Esophagus squamous epithelium (tissue), 5 donors: Measurements from ENCODE around the gene DOHH. TPM values are rescaled to one million over a fixed set of nuclear protein-coding genes. Genes with fewer than 3 reads are reported as not detected.
"Not testable (repeated sequence)": the region's sequence is repeated elsewhere in the genome, so short reads cannot be mapped to it uniquely, and the experiment has no call there.

ENCODE experiments used
- DNase-seq: peaks from one replicate; lab custom pipeline; 2025; lab: John Stamatoyannopoulos, UW
- H3K27ac ChIP-seq, 4 donors: fragments of 200-600 bp; sonication (generic); one replicate each; pipeline ENCODE4 v1.5.1; 2016 to 2019; ENCODE audit warnings: mild to moderate bottlenecking in 1 of 4
- H3K27me3 ChIP-seq, 4 donors: fragments of 200-600 bp; sonication (generic); 1 replicate in 3 of 4; 2 replicates in 1 of 4; pipeline versions ENCODE4 v1.5.1 to v1.6.0; 2017 to 2021; ENCODE audit warnings: antibody characterized with exemption in 1 of 4
- H3K36me3 ChIP-seq, 3 donors: fragments of 200-600 bp; sonication (generic); one replicate each; pipeline ENCODE4 v1.5.1; 2016 to 2019
- H3K4me1 ChIP-seq, 3 donors: fragments of 200-600 bp; sonication (generic); one replicate each; pipeline ENCODE4 v1.5.1; 2017 to 2019
- H3K4me3 ChIP-seq, 4 donors: fragments of 200-600 bp; sonication (generic); 1 replicate in 3 of 4; 2 replicates in 1 of 4; pipeline ENCODE4 v1.5.1; 2016 to 2019; ENCODE audit warnings: mild to moderate bottlenecking in 2 of 4, moderate library complexity in 1 of 4
- H3K9me3 ChIP-seq, 3 donors: fragments of 200-600 bp; sonication (generic); one replicate each; pipeline ENCODE4 v1.5.1; 2016 to 2019
- POLR2A ChIP-seq, 4 donors: fragments of 450-650 bp; IDR thresholded peaks; one replicate each; pipeline ENCODE4 v1.6.1; 2017; ENCODE audit warnings: antibody characterized with exemption in 4 of 4, mild to moderate bottlenecking in 4 of 4, moderate library complexity in 3 of 4
- WGBS, 2 donors: methylation state at CpG; one replicate each; pipeline ENCODE4 v1.1.5; 2018; 5-methylcytosine and 5-hydroxymethylcytosine counted together
- intact Hi-C: fragments of 100-400 bp; cut with DNase I; formaldehyde crosslinking; loops from one replicate; pipeline ENCODE4 v1.15.0; 2022
- total RNA-seq, 4 donors: library from RNA; depleted of rRNA; stranded (reverse); fragments of >200 nt; gene quantifications; one replicate each; pipeline ENCODE4 v1.1.0, GENCODE V29; 2016
- TF ChIP-seq, protein P1 (sequence below), 6 experiments: fragments of 450-650 bp in 4 of 6; fragments of 200-600 bp in 2 of 6; sonication (generic) in 2 of 6; IDR thresholded peaks; one replicate each; pipeline ENCODE4 v1.5.1; 2016 to 2019; ENCODE audit warnings: antibody characterized with exemption in 6 of 6, mild to moderate bottlenecking in 4 of 6, moderate library complexity in 4 of 6
- donor health status: DM: yes; HTN: yes; CAD: no.

DOHH gene
- total RNA-seq, 4 donors from 2014 or later = 21.0 to 29.5 (median 26.4) TPM

GRCh38 chr19:3454656-3455392, 45.6 kb downstream of the DOHH start:
- DNase-seq = no peak
- Histone ChIP-seq H3K27me3 (no peaks in the 10 kb centered on the region), H3K4me3 (no peak overlapping the region), H3K4me1 (peaks cover 19 to 53% (median 30%) of the 10 kb centered on the region in 3 donors), H3K9me3 (no peaks in the 10 kb centered on the region), H3K27ac (peak overlapping the region in 1 of 4 donors; percentile 14), H3K36me3 (peaks cover 44 to 100% (median 61%) of the 10 kb centered on the region in 3 donors)
- TF ChIP-seq POLR2A (IDR thresholded peaks at IDR 0.05) = no peak
- TF ChIP-seq, protein P1, sequence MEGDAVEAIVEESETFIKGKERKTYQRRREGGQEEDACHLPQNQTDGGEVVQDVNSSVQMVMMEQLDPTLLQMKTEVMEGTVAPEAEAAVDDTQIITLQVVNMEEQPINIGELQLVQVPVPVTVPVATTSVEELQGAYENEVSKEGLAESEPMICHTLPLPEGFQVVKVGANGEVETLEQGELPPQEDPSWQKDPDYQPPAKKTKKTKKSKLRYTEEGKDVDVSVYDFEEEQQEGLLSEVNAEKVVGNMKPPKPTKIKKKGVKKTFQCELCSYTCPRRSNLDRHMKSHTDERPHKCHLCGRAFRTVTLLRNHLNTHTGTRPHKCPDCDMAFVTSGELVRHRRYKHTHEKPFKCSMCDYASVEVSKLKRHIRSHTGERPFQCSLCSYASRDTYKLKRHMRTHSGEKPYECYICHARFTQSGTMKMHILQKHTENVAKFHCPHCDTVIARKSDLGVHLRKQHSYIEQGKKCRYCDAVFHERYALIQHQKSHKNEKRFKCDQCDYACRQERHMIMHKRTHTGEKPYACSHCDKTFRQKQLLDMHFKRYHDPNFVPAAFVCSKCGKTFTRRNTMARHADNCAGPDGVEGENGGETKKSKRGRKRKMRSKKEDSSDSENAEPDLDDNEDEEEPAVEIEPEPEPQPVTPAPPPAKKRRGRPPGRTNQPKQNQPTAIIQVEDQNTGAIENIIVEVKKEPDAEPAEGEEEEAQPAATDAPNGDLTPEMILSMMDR (IDR thresholded peaks at IDR 0.05) = no peak
- intact Hi-C loops = no loop called here
- WGBS, 2 donors = 92 to 94% methylated on average over 5 to 9 of the region's 15 CpGs

DNA sequence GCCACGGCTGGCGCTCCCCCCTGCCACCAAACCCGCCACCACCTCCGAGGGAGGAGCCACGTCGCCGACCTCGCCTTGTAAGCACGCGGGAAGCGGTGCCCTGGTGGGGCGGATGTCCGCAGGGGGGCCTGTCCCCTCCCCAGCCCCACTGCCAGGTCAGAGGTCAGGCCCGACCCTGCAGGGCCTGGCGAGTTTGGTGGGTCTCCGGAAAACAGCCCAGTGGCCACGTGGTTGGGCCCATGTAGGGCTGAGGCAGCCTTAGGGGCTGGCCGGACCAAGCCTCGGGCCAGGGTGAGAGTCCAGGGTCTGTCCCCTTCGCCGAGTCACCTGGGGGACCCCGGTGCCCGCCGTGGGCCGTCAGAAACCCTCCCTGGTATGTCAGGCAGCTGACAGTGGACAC, 46.6 kb downstream of the DOHH start:
- peaks cover 11 to 43% (median 21%) of the 10 kb centered on the region in 3 donors for H3K4me1 ChIP-seq
- H3K27me3 ChIP-seq = no peaks in the 10 kb centered on the region
- intact Hi-C loops = no loop called here
- 40% methylated on average over 1 of the region's 25 CpGs; no CpG with 5 or more reads in 1 of the 2 donors for WGBS, 2 donors
- peak overlapping the region in 3 of 4 donors; percentile 1 to 14 (median 5) for H3K27ac ChIP-seq
- TF ChIP-seq, protein P1 (IDR thresholded peaks at IDR 0.05) = no peak
- TF ChIP-seq POLR2A (IDR thresholded peaks at IDR 0.05) = no peak
- H3K9me3 ChIP-seq = no peaks in the 10 kb centered on the region
- DNase-seq = no peak
- peaks cover 49 to 100% (median 71%) of the 10 kb centered on the region in 3 donors for H3K36me3 ChIP-seq
- H3K4me3 ChIP-seq = no peak overlapping the region

- H3K27me3 ChIP-seq, H3K9me3 ChIP-seq, DNase-seq, intact Hi-C loops, H3K4me3 ChIP-seq: not testable (repeated sequence)
- peak overlapping the region in 2 of 4 donors; percentile 67 to 81 for H3K27ac ChIP-seq
- H3K4me1 ChIP-seq = peaks cover 1 to 33% (median 14%) of the 10 kb centered on the region in 3 donors
- 92 to 96% methylated on average over 2 to 6 of the region's 10 CpGs for WGBS, 2 donors
- H3K36me3 ChIP-seq = peaks cover 56 to 100% (median 78%) of the 10 kb centered on the region in 3 donors
Measured at GRCh38 chr19:3452942-3453214, 47.6 kb downstream of the DOHH start.

DNA sequence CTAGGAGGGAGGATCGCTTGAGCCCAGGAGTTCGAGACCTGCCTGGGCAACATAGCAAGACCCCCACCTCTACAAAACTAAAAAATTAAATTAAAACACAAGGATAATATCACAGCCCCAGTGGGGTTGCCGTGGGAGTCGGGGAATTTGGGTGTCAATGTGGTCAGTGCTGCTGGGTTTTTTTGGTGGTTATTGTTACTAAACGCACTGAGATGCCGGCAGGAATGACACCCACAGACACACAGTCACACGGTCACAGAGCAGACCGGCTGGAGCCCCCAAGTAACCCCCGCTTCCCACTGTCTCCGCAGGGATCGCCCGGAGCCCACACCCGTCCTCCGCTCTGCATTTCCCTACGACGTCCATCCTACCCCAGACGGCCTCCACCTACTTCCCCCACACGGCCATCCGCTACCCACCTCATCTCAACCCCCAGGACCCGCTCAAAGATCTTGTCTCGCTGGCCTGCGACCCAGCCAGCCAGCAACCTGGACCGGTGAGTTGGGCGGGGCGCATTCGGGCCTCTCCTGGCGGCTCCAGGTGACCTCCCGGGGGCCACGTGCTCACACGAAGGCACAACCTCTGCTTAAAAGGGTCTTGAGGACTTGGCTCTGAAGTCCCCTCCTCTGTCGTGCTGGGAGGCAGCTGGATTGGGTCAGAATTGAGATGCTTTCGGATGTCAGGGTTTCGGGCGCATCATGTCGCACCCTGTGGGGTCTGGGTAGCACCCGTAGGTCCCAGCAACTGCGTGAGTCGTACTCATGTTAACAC, 48.1 kb downstream of the DOHH start:
- Histone ChIP-seq H3K27me3 (no peaks in the 10 kb centered on the region), H3K4me1 (peaks cover 0 to 28% (median 10%) of the 10 kb centered on the region in 3 donors), H3K9me3 (no peaks in the 10 kb centered on the region), H3K4me3 (no peak overlapping the region), H3K27ac (peak overlapping the region in 3 of 4 donors; percentile 67 to 84 (median 81)), H3K36me3 (peaks cover 61 to 100% (median 78%) of the 10 kb centered on the region in 3 donors)
- DNase-seq = no peak
- no peak for TF ChIP-seq POLR2A (IDR thresholded peaks at IDR 0.05)
- TF ChIP-seq, protein P1 (IDR thresholded peaks at IDR 0.05) = no peak
- intact Hi-C loops = no loop called here
- WGBS, 2 donors = 91 to 93% methylated on average over 24 to 26 of the region's 38 CpGs

DNA sequence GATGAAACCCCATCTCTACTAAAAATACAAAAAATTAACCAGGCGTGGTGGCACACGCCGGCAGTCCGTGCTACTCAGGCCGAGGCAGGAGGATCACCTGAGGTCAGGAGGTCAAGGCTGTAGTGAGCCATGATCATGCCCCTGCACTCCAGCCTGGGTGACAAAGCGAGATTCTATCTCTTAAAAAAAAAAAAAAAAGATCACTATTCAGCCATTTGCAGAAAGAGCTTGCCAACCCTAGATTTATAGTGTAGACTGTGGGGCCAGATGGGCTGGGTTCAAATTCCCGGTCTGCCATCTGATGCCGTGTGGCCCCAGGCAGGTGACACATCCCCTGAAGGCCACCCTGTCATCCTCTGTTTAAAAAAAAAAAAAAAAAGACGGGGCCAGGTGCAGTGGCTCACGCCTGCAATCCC, 49.0 kb downstream of the DOHH start:
- H3K4me1 ChIP-seq = peaks cover 0 to 19% (median 7%) of the 10 kb centered on the region in 3 donors
- DNase-seq = no peak
- H3K4me3 ChIP-seq = no peak overlapping the region
- intact Hi-C loops = no loop called here
- no peaks in the 10 kb centered on the region for H3K9me3 ChIP-seq
- H3K27me3 ChIP-seq = no peaks in the 10 kb centered on the region
- no peak for TF ChIP-seq POLR2A (IDR thresholded peaks at IDR 0.05)
- TF ChIP-seq, protein P1 (IDR thresholded peaks at IDR 0.05) = no peak
- 70 to 81% methylated on average over 9 of the region's 10 CpGs for WGBS, 2 donors
- H3K27ac ChIP-seq = peak overlapping the region; percentile 36 to 91 (median 82)
- peaks cover 63 to 100% (median 73%) of the 10 kb centered on the region in 3 donors for H3K36me3 ChIP-seq
